Calu3 (cell line): ENCODE results near the gene CD302. TPM values are rescaled to one million over a fixed set of nuclear protein-coding genes. Genes with fewer than 3 reads are reported as not detected.

Experiments used
- BruUV-seq: library from RNA; stranded (reverse); fragments of 400-500 nt; replicated peaks from 2 replicates; lab custom pipeline; 2021; lab: Mats Ljungman, UMichigan
- CTCF ChIA-PET: fragments of 300-600 bp; sonication (Branson Sonifier 250); formaldehyde crosslinking; loops from one replicate; lab custom pipeline; 2022; ENCODE audit warnings: antibody characterized with exemption; lab: Charles Lee
- DNase-seq: peaks from one replicate; pipeline ENCODE4 v3.0.0; 2022
- H3K27ac Mint-ChIP-seq: one replicate; pipeline ENCODE4 v1.8.0; 2022; ENCODE audit warnings: mixed read lengths; ENCODE audit not compliant: unreplicated experiment
- H3K27me3 Mint-ChIP-seq: one replicate; pipeline ENCODE4 v1.8.0; 2022; ENCODE audit warnings: mixed read lengths; ENCODE audit not compliant: unreplicated experiment
- H3K36me3 Mint-ChIP-seq: one replicate; pipeline ENCODE4 v1.8.0; 2022; ENCODE audit warnings: mild to moderate bottlenecking, moderate library complexity, mixed read lengths; ENCODE audit not compliant: insufficient read depth, unreplicated experiment
- H3K4me1 Mint-ChIP-seq: one replicate; pipeline ENCODE4 v1.8.0; 2022; ENCODE audit warnings: mild to moderate bottlenecking, low read depth, mixed read lengths; ENCODE audit not compliant: unreplicated experiment
- H3K4me3 Mint-ChIP-seq: one replicate; pipeline ENCODE4 v1.8.0; 2022; ENCODE audit warnings: mild to moderate bottlenecking, low read depth, moderate library complexity, mixed read lengths; ENCODE audit not compliant: unreplicated experiment
- H3K9me3 Mint-ChIP-seq: one replicate; pipeline ENCODE4 v1.8.0; 2022; ENCODE audit warnings: low read depth, mixed read lengths; ENCODE audit not compliant: unreplicated experiment
- CTCF ChIP-seq: fragments of 200-600 bp; IDR thresholded peaks from one replicate; pipeline ENCODE4 v1.8.0; 2022; ENCODE audit warnings: antibody characterized with exemption; ENCODE audit not compliant: unreplicated experiment
- intact Hi-C: fragments of 100-400 bp; cut with micrococcal nuclease; formaldehyde crosslinking; loops from one replicate; pipeline ENCODE4 v1.10.0; 2022; ENCODE audit not compliant: unreplicated experiment
- total RNA-seq: library from RNA; stranded (reverse); gene quantifications from 2 replicates; pipeline ENCODE4 v1.2.3, GENCODE V29; 2022

The CD302 gene
- total RNA-seq, 1 experiment from 2014 or later, result 5.4 TPM

DNA sequence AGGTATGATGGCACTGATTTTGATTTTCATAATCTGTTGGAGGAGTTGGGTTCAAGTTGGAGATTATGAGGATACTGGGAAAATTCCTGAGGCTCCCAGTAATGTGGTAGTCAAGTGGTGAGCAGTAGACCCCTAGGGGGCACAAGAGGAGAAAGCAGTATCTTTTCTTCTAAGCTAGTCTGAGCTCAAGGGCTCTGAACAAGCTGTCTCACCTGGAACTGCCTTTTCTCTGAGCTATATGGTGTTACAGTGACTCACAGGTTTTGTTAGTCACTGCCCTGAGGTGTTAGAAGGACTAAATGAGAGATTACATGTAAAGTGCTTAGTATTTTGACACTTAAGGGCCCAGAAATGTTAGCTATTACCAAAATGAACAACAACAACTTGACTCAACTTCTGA is 42.2 kb downstream of the CD302 start:
- intact Hi-C loops, result no loop called here
- BruUV-seq, result no TSS peak
- Mint-ChIP-seq H3K27ac (no peak overlapping the region), H3K9me3 (no peaks in the 10 kb centered on the region), H3K36me3 (peaks cover 27% of the 10 kb centered on the region), H3K27me3 (no peaks in the 10 kb centered on the region), H3K4me3 (no peak overlapping the region), H3K4me1 (peaks cover 9% of the 10 kb centered on the region)
- CTCF ChIA-PET, result interaction anchor here (0.6 to 1.0 kb wide), 5 partner anchors 26 to 215 kb away, joined by 3 to 5 read pairs (median 4); partner anchors contain the start of gene MARCHF7
- TF ChIP-seq CTCF, result peak; percentile 28
- DNase-seq, result peak; percentile 52

DNA sequence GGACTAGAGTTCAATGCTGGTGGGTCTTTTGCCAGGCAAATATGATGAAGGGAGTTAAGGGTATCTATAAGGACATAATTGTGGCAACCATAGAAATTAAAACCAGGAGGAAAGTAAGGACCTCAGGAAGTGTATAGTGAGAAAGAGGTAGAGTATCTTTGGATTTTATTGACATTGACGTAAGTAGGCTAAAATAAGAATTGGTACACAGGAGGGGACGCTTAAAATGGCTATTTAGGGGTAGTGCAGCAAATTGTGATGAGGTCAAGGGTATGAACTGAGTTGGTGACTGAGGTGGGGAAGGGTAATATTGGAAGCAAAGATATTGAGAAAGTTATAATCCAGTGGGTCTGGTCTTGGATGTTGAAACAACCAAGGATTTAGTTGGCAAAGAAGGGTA is 43.0 kb downstream of the CD302 start:
- Mint-ChIP-seq H3K9me3 (no peaks in the 10 kb centered on the region), H3K36me3 (peaks cover 22% of the 10 kb centered on the region), H3K4me3 (no peak overlapping the region), H3K4me1 (peaks cover 9% of the 10 kb centered on the region), H3K27ac (no peak overlapping the region), H3K27me3 (no peaks in the 10 kb centered on the region)
- no peak for TF ChIP-seq CTCF
- no peak for DNase-seq
- CTCF ChIA-PET, result no interaction called here
- intact Hi-C loops, result no loop called here
- BruUV-seq, result no TSS peak

- no TSS peak for BruUV-seq
- H3K36me3 Mint-ChIP-seq, result peaks cover 29% of the 10 kb centered on the region
- no peak overlapping the region for H3K27ac Mint-ChIP-seq
- no peak for DNase-seq
- TF ChIP-seq CTCF, result no peak
- H3K4me3 Mint-ChIP-seq, result no peak overlapping the region
- intact Hi-C loops, result no loop called here
- no peaks in the 10 kb centered on the region for H3K9me3 Mint-ChIP-seq
- peaks cover 9% of the 10 kb centered on the region for H3K4me1 Mint-ChIP-seq
- no peaks in the 10 kb centered on the region for H3K27me3 Mint-ChIP-seq
- CTCF ChIA-PET, result no interaction called here
These were observed 44.2 kb downstream of the CD302 start for GRCh38 chr2:159753797-159754196.

DNA sequence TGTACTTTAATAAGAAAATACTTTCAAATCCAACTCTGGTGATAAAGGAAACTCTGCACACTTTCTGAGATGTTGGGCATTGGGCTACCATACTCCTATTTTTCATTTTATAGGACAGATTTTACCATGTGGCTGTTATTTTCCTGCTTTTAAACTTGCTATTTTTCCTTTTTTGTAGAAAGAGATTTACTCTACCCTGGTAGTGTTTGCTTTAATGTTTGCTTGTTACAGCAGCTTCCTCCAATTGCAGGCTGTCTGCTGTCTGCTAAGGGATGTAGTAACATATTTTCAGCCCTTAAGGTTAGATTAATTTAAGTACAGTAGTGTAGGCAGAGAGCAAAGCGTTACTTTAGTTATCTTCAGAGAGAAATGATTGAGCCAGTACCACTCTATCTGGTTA is 47.1 kb downstream of the CD302 start:
- peaks cover 33% of the 10 kb centered on the region for H3K36me3 Mint-ChIP-seq
- H3K4me1 Mint-ChIP-seq, result no peaks in the 10 kb centered on the region
- H3K27me3 Mint-ChIP-seq, result no peaks in the 10 kb centered on the region
- DNase-seq, result no peak
- H3K9me3 Mint-ChIP-seq, result no peaks in the 10 kb centered on the region
- intact Hi-C loops, result no loop called here
- TF ChIP-seq CTCF, result no peak
- CTCF ChIA-PET, result no interaction called here
- no peak overlapping the region for H3K4me3 Mint-ChIP-seq
- H3K27ac Mint-ChIP-seq, result no peak overlapping the region
- BruUV-seq, result no TSS peak
